Mesenchymal stem cell (in vitro differentiated cells and primary cell): ENCODE measurements around the gene NTRK2.

Experiments used
- DNase-seq: peaks from one replicate; pipeline ENCODE4 v3.0.0-alpha.2; 2013
- H2AFZ ChIP-seq: one replicate; pipeline ENCODE4 v1.6.1; 2013; ENCODE audit warnings: low read depth, mild to moderate bottlenecking, control low read depth, inconsistent platforms, low read length, moderate library complexity
- H2AK5ac ChIP-seq: 2 replicates; pipeline ENCODE4 v1.6.1; 2013; ENCODE audit warnings: low read length, moderate library complexity, mild to moderate bottlenecking, inconsistent platforms; ENCODE audit not compliant: severe bottlenecking
- H2BK120ac ChIP-seq: one replicate; pipeline ENCODE4 v1.6.1; 2013; ENCODE audit warnings: low read depth, mild to moderate bottlenecking, inconsistent platforms, low read length, moderate library complexity
- H2BK12ac ChIP-seq, 2 experiments: one replicate each; pipeline ENCODE4 v1.6.1; 2013; ENCODE audit warnings: inconsistent platforms in 2 of 2, low read length in 2 of 2, mild to moderate bottlenecking in 2 of 2, moderate library complexity in 2 of 2, control low read depth in 1 of 2
- H2BK15ac ChIP-seq: one replicate; pipeline ENCODE4 v1.6.1; 2013; ENCODE audit warnings: mild to moderate bottlenecking, low read depth, inconsistent platforms; ENCODE audit not compliant: poor library complexity, severe bottlenecking
- H2BK5ac ChIP-seq: 2 replicates; pipeline ENCODE4 v1.6.1; 2013; ENCODE audit warnings: low read depth, mild to moderate bottlenecking, low read length, control low read depth, inconsistent platforms; ENCODE audit not compliant: poor library complexity, severe bottlenecking
- H3K14ac ChIP-seq, 2 experiments: one replicate each; pipeline ENCODE4 v1.6.1; 2013; ENCODE audit warnings: inconsistent platforms in 2 of 2, low read length in 2 of 2, control low read depth in 1 of 2, mild to moderate bottlenecking in 1 of 2, moderate library complexity in 1 of 2
- H3K18ac ChIP-seq, 2 experiments: one replicate each; pipeline ENCODE4 v1.6.1; 2013; ENCODE audit warnings: inconsistent platforms in 2 of 2, low read length in 2 of 2, control low read depth in 1 of 2, low read depth in 1 of 2, mild to moderate bottlenecking in 1 of 2
- H3K23ac ChIP-seq, 2 experiments: one replicate each; pipeline ENCODE4 v1.6.1; 2013; ENCODE audit warnings: inconsistent platforms in 2 of 2, low read length in 2 of 2, mild to moderate bottlenecking in 2 of 2, moderate library complexity in 2 of 2, control low read depth in 1 of 2
- H3K27ac ChIP-seq: 2 replicates; pipeline ENCODE4 v1.5.1; 2013; ENCODE audit warnings: mild to moderate bottlenecking, moderate library complexity, low read length, control low read depth, inconsistent platforms; ENCODE audit not compliant: poor library complexity, severe bottlenecking
- H3K27me3 ChIP-seq, 2 experiments: 2 replicates each; pipeline versions ENCODE4 v1.6.1 to v1.7.0; 2013; ENCODE audit warnings: low read length in 2 of 2, mild to moderate bottlenecking in 2 of 2, moderate library complexity in 2 of 2, control low read depth in 1 of 2, inconsistent platforms in 1 of 2; ENCODE audit not compliant: control insufficient read depth in 1 of 2, insufficient read depth in 1 of 2
- H3K36me3 ChIP-seq, 2 experiments: 2 replicates each; pipeline versions ENCODE4 v1.6.1 to v1.7.0; 2013; ENCODE audit warnings: low read length in 2 of 2, control low read depth in 1 of 2, inconsistent platforms in 1 of 2, low read depth in 1 of 2, mild to moderate bottlenecking in 1 of 2; ENCODE audit not compliant: insufficient read depth in 2 of 2, control insufficient read depth in 1 of 2
- H3K4ac ChIP-seq, 2 experiments: one replicate each; pipeline ENCODE4 v1.6.1; 2013; ENCODE audit warnings: inconsistent platforms in 2 of 2, low read length in 2 of 2, mild to moderate bottlenecking in 2 of 2, moderate library complexity in 2 of 2, control low read depth in 1 of 2, low read depth in 1 of 2
- H3K4me1 ChIP-seq: 2 replicates; pipeline ENCODE4 v1.6.1; 2013; ENCODE audit warnings: low read depth, low read length, control low read depth; ENCODE audit not compliant: control insufficient read depth, insufficient read depth
- H3K4me2 ChIP-seq: 2 replicates; pipeline ENCODE4 v1.6.1; 2013; ENCODE audit warnings: low read length, mild to moderate bottlenecking, inconsistent platforms; ENCODE audit not compliant: poor library complexity, severe bottlenecking
- H3K4me3 ChIP-seq, 2 experiments: 2 replicates each; pipeline versions ENCODE4 v1.5.1 to v1.7.0; 2013; ENCODE audit warnings: low read length in 2 of 2, mild to moderate bottlenecking in 2 of 2, control low read depth in 1 of 2, low read depth in 1 of 2; ENCODE audit not compliant: insufficient read depth in 1 of 2
- H3K79me1 ChIP-seq: replicated peaks from 2 replicates; pipeline ENCODE4 v1.6.1; 2013; ENCODE audit warnings: mild to moderate bottlenecking, control low read depth, low read length, inconsistent platforms; ENCODE audit not compliant: poor library complexity, severe bottlenecking
- H3K9ac ChIP-seq: 2 replicates; pipeline ENCODE4 v1.7.0; 2013; ENCODE audit warnings: mild to moderate bottlenecking, low read length, moderate library complexity
- H3K9me3 ChIP-seq: 2 replicates; pipeline ENCODE4 v1.7.0; 2013; ENCODE audit warnings: mild to moderate bottlenecking, low read length; ENCODE audit not compliant: control insufficient read depth
- H4K8ac ChIP-seq: one replicate; pipeline ENCODE4 v1.6.1; 2013; ENCODE audit warnings: inconsistent platforms, mild to moderate bottlenecking, low read length, moderate library complexity
- H4K91ac ChIP-seq: one replicate; pipeline ENCODE4 v1.6.1; 2013; ENCODE audit warnings: mild to moderate bottlenecking, low read length, inconsistent platforms
- WGBS: methylation state at CpG from one replicate; pipeline ENCODE4 v1.1.7; 2013; ENCODE audit warnings: mixed read lengths; 5-methylcytosine and 5-hydroxymethylcytosine counted together

The NTRK2 gene

DNA sequence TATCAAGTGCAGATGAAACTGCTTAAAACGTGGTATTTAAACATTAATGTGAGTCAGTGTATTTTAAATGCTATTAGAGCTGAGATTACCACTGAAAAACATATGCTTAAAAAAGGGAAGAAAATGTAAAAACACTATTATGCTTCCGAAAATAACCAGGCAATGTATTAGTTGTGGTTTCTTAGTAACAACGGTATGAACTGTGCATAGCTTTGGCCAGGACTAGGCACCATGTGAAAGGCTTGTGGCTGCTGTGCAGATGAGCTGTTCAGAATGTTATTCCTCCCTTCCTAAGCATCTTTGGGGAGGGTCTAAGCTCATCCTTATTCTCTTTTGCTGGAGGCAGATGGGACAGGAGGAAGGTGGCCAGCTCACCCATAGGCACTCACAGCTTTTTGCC is 84.9 kb downstream of the NTRK2 start:
- no peak overlapping the region for H3K23ac ChIP-seq
- no peak overlapping the region for H3K4me2 ChIP-seq
- no peak overlapping the region for H3K18ac ChIP-seq
- H3K4ac ChIP-seq, result no peak overlapping the region
- no peak for DNase-seq
- no peak overlapping the region for H2AK5ac ChIP-seq
- H3K14ac ChIP-seq, result no peak overlapping the region
- no peak overlapping the region for H2AFZ ChIP-seq
- peak overlapping the region in 1 of 2 experiments; percentile 52 for H3K4me3 ChIP-seq
- no peak overlapping the region for H2BK120ac ChIP-seq
- H3K9me3 ChIP-seq, result no peaks in the 10 kb centered on the region
- no peaks in the 10 kb centered on the region for H3K36me3 ChIP-seq
- H4K8ac ChIP-seq, result no peak overlapping the region
- H3K27ac ChIP-seq, result no peak overlapping the region
- no peak overlapping the region for H2BK12ac ChIP-seq
- WGBS, result 65% methylated on average over 3 of the region's 3 CpGs
- H4K91ac ChIP-seq, result no peak overlapping the region
- H3K27me3 ChIP-seq, result no peaks in the 10 kb centered on the region
- H2BK15ac ChIP-seq, result no peak overlapping the region
- no peaks in the 10 kb centered on the region for H3K4me1 ChIP-seq
- H2BK5ac ChIP-seq, result no peak overlapping the region
- H3K79me1 ChIP-seq, result no peaks in the 10 kb centered on the region
- peak overlapping the region; percentile 61 for H3K9ac ChIP-seq

GRCh38 chr9:84754881-84755280 is 85.4 kb downstream of the NTRK2 start:
- Histone ChIP-seq H2BK120ac (no peak overlapping the region), H2BK5ac (no peak overlapping the region), H3K27ac (no peak overlapping the region), H3K14ac (no peak overlapping the region), H3K4me1 (no peaks in the 10 kb centered on the region), H2AFZ (no peak overlapping the region), H4K8ac (no peak overlapping the region), H3K23ac (no peak overlapping the region), H2BK12ac (no peak overlapping the region), H2AK5ac (no peak overlapping the region), H3K4me3 (peak overlapping the region in 1 of 2 experiments; percentile 52), H3K18ac (no peak overlapping the region), H3K4me2 (no peak overlapping the region), H4K91ac (no peak overlapping the region), H3K4ac (no peak overlapping the region), H3K36me3 (no peaks in the 10 kb centered on the region), H2BK15ac (no peak overlapping the region), H3K9me3 (no peaks in the 10 kb centered on the region), H3K79me1 (no peaks in the 10 kb centered on the region), H3K27me3 (no peaks in the 10 kb centered on the region), H3K9ac (peak overlapping the region; percentile 61)
- DNase-seq, result peak; percentile 6
- WGBS, result 59% methylated on average over 5 of the region's 5 CpGs

DNA sequence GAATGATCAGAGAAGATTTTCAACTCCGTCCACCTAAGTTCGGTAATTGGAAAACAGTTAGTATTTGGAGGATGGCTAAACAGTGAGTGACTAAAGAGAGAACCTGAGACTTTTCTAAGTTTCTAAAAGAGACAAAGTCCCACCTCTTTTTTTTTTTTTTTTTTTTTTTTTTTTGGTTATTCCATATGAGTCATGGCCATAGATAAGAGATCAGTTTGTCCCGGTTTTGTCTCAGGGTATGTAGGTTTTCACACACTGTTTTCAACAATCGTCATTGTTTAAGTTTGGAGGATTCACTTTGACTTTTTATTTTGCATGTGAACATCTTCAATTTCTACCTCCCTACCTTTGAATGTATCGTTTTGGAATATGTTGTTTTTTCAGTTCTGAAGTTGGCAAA is 85.9 kb downstream of the NTRK2 start:
- Histone ChIP-seq H3K23ac (no peak overlapping the region), H3K4me2 (no peak overlapping the region), H2AK5ac (no peak overlapping the region), H2BK15ac (no peak overlapping the region), H3K4me3 (peak overlapping the region in 1 of 2 experiments; percentile 52), H3K4ac (no peak overlapping the region), H2BK12ac (no peak overlapping the region), H3K4me1 (no peaks in the 10 kb centered on the region), H3K36me3 (no peaks in the 10 kb centered on the region), H3K27me3 (no peaks in the 10 kb centered on the region), H2BK5ac (no peak overlapping the region), H3K9ac (no peak overlapping the region), H3K14ac (no peak overlapping the region), H4K8ac (no peak overlapping the region), H2AFZ (no peak overlapping the region), H3K27ac (no peak overlapping the region), H4K91ac (no peak overlapping the region), H3K18ac (no peak overlapping the region), H3K79me1 (no peaks in the 10 kb centered on the region), H3K9me3 (no peaks in the 10 kb centered on the region), H2BK120ac (no peak overlapping the region)
- 77% methylated on average over 3 of the region's 5 CpGs for WGBS
- no peak for DNase-seq

- no peak overlapping the region for H2AK5ac ChIP-seq
- no peak overlapping the region for H3K14ac ChIP-seq
- H3K27me3 ChIP-seq, result no peaks in the 10 kb centered on the region
- no peak overlapping the region for H4K91ac ChIP-seq
- 91% methylated on average over 3 of the region's 4 CpGs for WGBS
- H2BK5ac ChIP-seq, result no peak overlapping the region
- no peak overlapping the region for H2BK120ac ChIP-seq
- no peaks in the 10 kb centered on the region for H3K36me3 ChIP-seq
- H3K27ac ChIP-seq, result no peak overlapping the region
- H2BK12ac ChIP-seq, result no peak overlapping the region
- H3K23ac ChIP-seq, result no peak overlapping the region
- no peak overlapping the region for H3K4me2 ChIP-seq
- no peak for DNase-seq
- H3K4me1 ChIP-seq, result no peaks in the 10 kb centered on the region
- peak overlapping the region in 1 of 2 experiments; percentile 8 for H3K18ac ChIP-seq
- no peak overlapping the region for H3K9ac ChIP-seq
- no peak overlapping the region for H3K4ac ChIP-seq
- no peak overlapping the region for H2AFZ ChIP-seq
- no peaks in the 10 kb centered on the region for H3K9me3 ChIP-seq
- H3K79me1 ChIP-seq, result no peaks in the 10 kb centered on the region
- no peak overlapping the region for H4K8ac ChIP-seq
- no peak overlapping the region for H2BK15ac ChIP-seq
- no peak overlapping the region for H3K4me3 ChIP-seq
Measured at GRCh38 chr9:84756171-84756570, 86.6 kb downstream of the NTRK2 start.
